NCI-H748 (cell line): ENCODE measurements around the gene LGALS7.

ENCODE experiments used
- DNase-seq: peaks from one replicate; lab custom pipeline; 2025; ENCODE audit not compliant: unreplicated experiment; lab: John Stamatoyannopoulos, UW

The LGALS7 gene

GRCh38 chr19:38727868-38728660, 45.3 kb downstream of the LGALS7 start:
- no peak for DNase-seq

DNA sequence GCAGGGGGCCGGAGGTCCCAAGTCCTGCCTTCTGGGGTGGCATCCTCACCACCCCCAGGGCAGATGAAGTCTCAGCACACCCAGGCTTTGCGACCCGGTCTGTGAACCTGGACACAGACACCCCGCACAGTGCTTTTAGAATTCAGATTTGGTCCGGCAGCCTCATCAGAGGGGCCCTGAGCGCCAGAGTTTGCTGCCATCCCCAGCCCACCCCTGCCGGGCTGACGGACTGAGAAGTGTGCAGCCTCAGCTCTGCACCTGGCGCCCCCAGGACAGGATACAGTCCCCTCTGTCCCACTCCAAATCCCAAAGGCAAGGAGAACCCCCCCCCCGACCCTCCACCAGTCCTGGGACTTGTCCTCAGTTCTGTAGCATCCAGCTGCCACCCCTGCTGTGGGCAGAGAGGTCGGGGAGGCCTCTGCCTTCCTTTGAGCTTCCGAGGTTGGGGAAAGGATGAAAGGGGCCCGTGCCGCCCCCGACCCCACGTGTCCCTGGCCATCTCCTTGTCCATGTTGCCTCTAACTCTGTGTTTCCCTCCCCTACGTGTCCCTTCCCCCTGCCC, 45.9 kb downstream of the LGALS7 start:
- DNase-seq, result no peak

DNA sequence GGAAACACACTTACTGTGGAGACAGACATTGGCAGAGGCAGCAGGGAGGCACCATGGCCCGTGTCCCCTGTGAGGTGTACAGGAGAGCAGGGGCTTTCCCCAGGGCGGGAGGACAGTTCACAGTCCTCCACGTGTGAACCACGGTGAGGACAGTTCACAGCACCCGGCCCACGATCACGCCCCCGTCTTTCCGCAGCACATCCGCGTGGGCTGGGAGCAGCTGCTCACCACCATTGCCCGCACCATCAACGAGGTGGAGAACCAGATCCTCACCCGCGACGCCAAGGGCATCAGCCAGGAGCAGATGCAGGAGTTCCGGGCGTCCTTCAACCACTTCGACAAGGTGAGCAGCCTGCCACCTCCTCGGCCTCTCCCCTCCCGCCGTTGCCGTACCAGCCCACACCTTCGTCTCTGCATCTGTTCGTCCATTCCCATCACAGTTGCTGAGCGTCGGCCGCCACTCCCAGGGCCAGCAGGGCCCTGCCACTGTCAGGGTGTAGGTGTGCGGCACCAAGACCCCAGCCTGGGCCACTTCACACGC, 46.5 kb downstream of the LGALS7 start:
- DNase-seq, result no peak

DNA sequence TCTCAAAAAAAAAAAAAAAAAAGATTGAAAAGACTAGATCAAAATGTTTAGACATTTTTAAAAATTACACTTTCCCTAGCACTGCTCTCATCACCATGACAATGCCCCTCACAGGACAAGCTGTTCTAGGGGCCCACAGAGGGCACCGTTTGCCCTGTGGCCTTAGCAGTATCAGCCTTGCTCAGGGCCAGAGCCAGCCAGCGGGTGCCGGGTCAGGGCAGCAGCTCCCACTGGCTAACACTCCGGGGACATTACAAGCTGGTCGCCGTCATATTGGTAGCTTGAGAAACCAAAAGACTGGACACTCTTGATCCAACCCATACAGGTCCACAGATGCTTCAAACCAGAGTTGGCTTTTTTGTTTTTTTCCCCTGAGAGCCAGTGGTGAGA, 47.0 kb downstream of the LGALS7 start:
- no peak for DNase-seq

- no peak for DNase-seq
Observed at GRCh38 chr19:38725469-38726283, 47.6 kb downstream of the LGALS7 start.

GRCh38 chr19:38723990-38724854, 49.1 kb downstream of the LGALS7 start:
- DNase-seq, result no peak

- DNase-seq, result no peak
Observed at GRCh38 chr19:38723606-38723965, 49.7 kb downstream of the LGALS7 start.

DNA sequence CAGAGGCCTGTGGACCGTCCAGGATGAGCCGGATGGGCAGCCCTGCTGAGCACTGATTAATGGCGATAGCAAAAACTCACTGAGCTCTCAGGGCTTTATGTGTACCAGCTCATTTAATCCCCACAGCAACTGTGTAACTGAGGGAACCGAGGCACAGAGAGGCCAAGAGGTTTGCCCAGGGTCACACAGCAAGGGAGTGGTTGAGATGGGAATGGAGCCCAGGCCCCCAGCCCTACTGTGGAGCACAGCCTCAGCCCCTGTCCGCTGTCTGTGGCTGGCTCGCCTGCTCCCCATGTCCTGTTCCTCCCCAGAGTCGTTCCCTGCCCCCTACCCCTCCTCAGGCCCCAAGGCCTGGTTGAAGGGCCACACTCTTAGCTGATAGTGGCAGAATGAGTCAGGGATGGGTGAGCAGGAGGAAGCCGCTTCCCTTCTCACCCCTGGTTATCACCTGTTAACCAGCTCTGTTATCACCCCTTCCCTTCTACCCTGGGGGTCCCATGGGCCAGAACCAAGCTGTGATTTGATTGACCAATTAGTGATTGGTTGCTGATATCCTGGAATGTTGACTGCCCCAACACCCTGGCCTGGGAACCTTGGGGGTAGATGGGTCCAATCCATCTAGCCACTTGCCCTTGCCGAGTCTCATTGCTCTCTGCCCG, 50.2 kb downstream of the LGALS7 start:
- no peak for DNase-seq

DNA sequence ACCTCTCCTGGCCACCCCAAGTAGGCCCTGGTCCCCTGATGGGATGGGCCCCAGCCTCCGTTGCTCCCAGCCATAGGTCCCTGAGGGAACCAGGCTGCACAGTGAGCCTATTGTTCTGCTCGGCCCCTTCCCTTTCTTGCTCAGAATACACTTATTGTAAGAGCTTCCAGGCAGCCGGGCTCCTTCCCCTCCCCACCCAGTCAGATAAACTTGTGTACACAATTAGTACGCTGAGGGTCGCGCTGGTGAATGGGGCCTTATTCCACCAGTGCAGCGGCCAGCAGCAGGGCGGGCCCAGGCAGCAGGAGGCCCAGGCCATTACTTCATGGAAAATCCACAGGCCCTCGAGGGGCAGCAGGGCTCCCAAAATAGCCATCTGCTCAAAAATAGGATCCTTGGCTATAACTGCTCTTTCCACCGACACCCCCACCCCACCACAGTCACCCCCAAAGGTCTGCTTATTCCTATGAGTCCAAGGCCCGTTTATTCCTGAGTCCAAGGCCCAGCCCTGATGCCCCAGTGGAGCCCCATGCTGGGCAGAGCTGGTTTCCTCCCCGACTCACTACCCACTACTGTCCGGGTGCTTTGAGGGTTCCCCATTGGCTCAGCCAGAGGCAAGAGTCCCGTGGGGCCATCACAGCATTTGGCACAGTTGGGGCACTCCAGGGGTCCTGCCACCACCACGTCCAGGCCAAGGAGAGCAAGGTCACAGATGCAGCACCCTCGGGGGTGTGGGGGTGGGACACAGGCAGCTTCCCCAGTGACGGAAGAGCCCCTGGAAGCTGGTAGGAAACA, 51.1 kb downstream of the LGALS7 start:
- no peak for DNase-seq

DNA sequence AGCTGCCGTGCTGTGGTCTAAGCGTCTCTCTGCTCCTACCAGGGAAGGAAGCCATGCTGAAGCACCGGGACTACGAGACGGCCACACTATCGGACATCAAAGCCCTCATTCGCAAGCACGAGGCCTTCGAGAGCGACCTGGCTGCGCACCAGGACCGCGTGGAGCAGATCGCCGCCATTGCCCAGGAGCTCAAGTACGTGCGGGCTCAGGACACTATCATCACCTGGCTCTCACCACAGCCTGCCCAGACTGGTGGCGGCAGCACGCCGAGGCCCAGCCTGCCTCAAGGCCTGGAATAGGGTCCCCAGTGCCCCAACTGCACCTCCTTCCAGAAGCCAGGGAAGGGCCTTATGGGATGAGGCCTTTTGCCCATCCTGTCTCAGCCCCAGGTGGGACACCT, 51.8 kb downstream of the LGALS7 start:
- no peak for DNase-seq
